HepG2 (cell line): ENCODE measurements around the gene CCNDBP1. TPM values are rescaled to one million over a fixed set of nuclear protein-coding genes. Genes with fewer than 3 reads are reported as not detected.

Experiments
- ATAC-seq: fragments of 200-7000 bp; cut with Tn5 transposase; 3 replicates; pipeline ENCODE4 v1.9.1; 2020; ENCODE audit warnings: mild to moderate bottlenecking, moderate library complexity
- BruUV-seq: library from RNA; stranded (reverse); fragments of 400-500 nt; replicated peaks from 2 replicates; lab custom pipeline; 2021; lab: Mats Ljungman, UMichigan
- CTCF ChIA-PET: fragments of 300-600 bp; formaldehyde crosslinking; extraction: SDS; loops from one replicate; lab custom pipeline; 2021; ENCODE audit warnings: low total read pairs, inconsistent platforms, low intra/inter-chr PET ratio; lab: Yijun Ruan, JAX
- POLR2A ChIA-PET: fragments of 350-600 bp; sonication (Branson Sonifier 250); formaldehyde crosslinking; loops from one replicate; lab custom pipeline; 2020; ENCODE audit warnings: antibody characterized with exemption, inconsistent platforms; lab: Yijun Ruan, JAX
- DNase-seq: peaks from one replicate; pipeline ENCODE4 v3.0.0-alpha.2; 2015; ENCODE audit warnings: low spot score
- FAIRE-seq: peaks from 3 replicates; lab custom pipeline; 2011; peaks lifted over from hg19 to GRCh38; lab: Jason Lieb, UNC
- H2AFZ ChIP-seq: one replicate; pipeline ENCODE4 v1.6.1; 2011; ENCODE audit warnings: low read length, inconsistent platforms
- H3K27ac ChIP-seq: fragments of 300-600 bp; 3 replicates; pipeline ENCODE4 v1.8.0; 2011; ENCODE audit warnings: mixed run types, mild to moderate bottlenecking, mixed read lengths, low read length, inconsistent platforms; ENCODE audit not compliant: insufficient read depth; ENCODE audit errors: extremely low read length
- H3K27me3 ChIP-seq, 2 experiments: fragments of 200-600 bp in 1 of 2; 2 replicates in 1 of 2; 3 replicates in 1 of 2; pipeline versions ENCODE4 v1.6.0 to v1.8.0; 2011; ENCODE audit warnings: low read length in 2 of 2, mild to moderate bottlenecking in 2 of 2, moderate library complexity in 2 of 2, inconsistent platforms in 1 of 2; ENCODE audit not compliant: insufficient read depth in 2 of 2, control insufficient read depth in 1 of 2
- H3K36me3 ChIP-seq, 2 experiments: fragments of 200-600 bp in 1 of 2; replicated peaks in 1 of 2; 2 replicates in 1 of 2; 3 replicates in 1 of 2; pipeline versions ENCODE4 v1.5.1 to v1.8.0; 2011; ENCODE audit warnings: low read length in 2 of 2, inconsistent platforms in 1 of 2; ENCODE audit not compliant: insufficient read depth in 2 of 2, control insufficient read depth in 1 of 2
- H3K4me1 ChIP-seq: 2 replicates; pipeline ENCODE4 v1.5.1; 2012; ENCODE audit warnings: low read length, inconsistent platforms; ENCODE audit not compliant: insufficient read depth
- H3K4me2 ChIP-seq: 2 replicates; pipeline ENCODE4 v1.6.0; 2011; ENCODE audit warnings: low read depth, low read length, inconsistent platforms
- H3K4me3 ChIP-seq, 3 experiments: fragments of 200-600 bp in 1 of 3; sonication (generic), shearing (Covaris generic) in 1 of 3; replicated peaks in 1 of 3; 2 replicates each; pipeline ENCODE4 v1.5.1; 2011 to 2016; ENCODE audit warnings: low read length in 3 of 3, inconsistent platforms in 2 of 3, low read depth in 2 of 3, mild to moderate bottlenecking in 2 of 3, control low read depth in 1 of 3, mixed read lengths in 1 of 3; ENCODE audit not compliant: insufficient read depth in 1 of 3
- H3K79me2 ChIP-seq: one replicate; pipeline ENCODE4 v1.6.1; 2011; ENCODE audit warnings: low read length, inconsistent platforms; ENCODE audit not compliant: insufficient read depth
- H3K9ac ChIP-seq: 2 replicates; pipeline ENCODE4 v1.6.0; 2011; ENCODE audit warnings: mild to moderate bottlenecking, low read depth, low read length, inconsistent platforms; ENCODE audit not compliant: insufficient read depth
- H3K9me3 ChIP-seq: 2 replicates; pipeline ENCODE4 v1.5.1; 2012; ENCODE audit warnings: mild to moderate bottlenecking, low read length
- H4K20me1 ChIP-seq: 2 replicates; pipeline ENCODE4 v1.6.0; 2011; ENCODE audit warnings: inconsistent platforms, mild to moderate bottlenecking, low read length, moderate library complexity; ENCODE audit not compliant: insufficient read depth
- ATF7 ChIP-seq, 2 experiments: fragments of 450-650 bp in 1 of 2; sonication (generic) in 1 of 2; formaldehyde crosslinking in 1 of 2; IDR thresholded peaks; 2 replicates each; pipeline versions ENCODE4 v1.4.0 to v1.6.1; 2016 to 2020; ENCODE audit warnings: antibody characterized with exemption in 1 of 2, mild to moderate bottlenecking in 1 of 2, missing genetic modification reagents in 1 of 2
- CHD2 ChIP-seq: IDR thresholded peaks from 2 replicates; pipeline ENCODE4 v1.6.1; 2011; ENCODE audit warnings: low read depth, low read length, improper control_type of control experiment
- CTCF ChIP-seq: sonication (generic); formaldehyde crosslinking; IDR thresholded peaks from 2 replicates; pipeline ENCODE4 v1.5.0; 2020; ENCODE audit warnings: mild to moderate bottlenecking, missing genetic modification reagents, moderate library complexity
- GABPB1 ChIP-seq: IDR thresholded peaks from 2 replicates; pipeline ENCODE4 v1.6.1; 2016; ENCODE audit warnings: mild to moderate bottlenecking, missing genetic modification reagents, moderate library complexity, missing compliant biosample characterization
- IRF2 ChIP-seq: IDR thresholded peaks from 2 replicates; pipeline ENCODE4 v1.6.1; 2018; ENCODE audit warnings: missing genetic modification reagents, missing compliant biosample characterization
- KLF6 ChIP-seq: IDR thresholded peaks from 2 replicates; pipeline ENCODE4 v1.8.0; 2016; ENCODE audit warnings: missing biosample characterization, missing genetic modification reagents
- POLR2AphosphoS5 ChIP-seq: IDR thresholded peaks from 2 replicates; pipeline ENCODE4 v1.6.1; 2012; ENCODE audit warnings: low read depth, low read length
- RARG ChIP-seq: sonication (generic); formaldehyde crosslinking; IDR thresholded peaks from 2 replicates; pipeline ENCODE4 v1.4.0; 2020; ENCODE audit warnings: low read depth, mild to moderate bottlenecking, missing genetic modification reagents
- RBAK ChIP-seq: sonication (generic); formaldehyde crosslinking; IDR thresholded peaks from 2 replicates; pipeline ENCODE4 v1.5.1; 2020; ENCODE audit warnings: mild to moderate bottlenecking, missing genetic modification reagents
- TAF15 ChIP-seq: fragments of 200-400 bp; formaldehyde crosslinking; IDR thresholded peaks from one replicate; pipeline ENCODE4 v1.6.1; 2018; ENCODE audit warnings: mild to moderate bottlenecking, low read depth, low read length; ENCODE audit not compliant: poor library complexity, severe bottlenecking
- ZBTB14 ChIP-seq: sonication (generic); formaldehyde crosslinking; IDR thresholded peaks from 2 replicates; pipeline ENCODE4 v1.4.0; 2020; ENCODE audit warnings: missing genetic modification reagents
- ZNF562 ChIP-seq: sonication (generic); formaldehyde crosslinking; IDR thresholded peaks from 2 replicates; pipeline ENCODE4 v1.8.0; 2022; ENCODE audit warnings: missing genetic modification reagents, borderline replicate concordance
- ZNF572 ChIP-seq: sonication (generic); formaldehyde crosslinking; IDR thresholded peaks from 2 replicates; pipeline ENCODE4 v1.5.1; 2020; ENCODE audit warnings: mild to moderate bottlenecking, missing genetic modification reagents
- ZNF788 ChIP-seq: sonication (generic); formaldehyde crosslinking; IDR thresholded peaks from 2 replicates; pipeline ENCODE4 v1.5.0; 2020; ENCODE audit warnings: mild to moderate bottlenecking, missing genetic modification reagents, borderline replicate concordance
- ZNF839 ChIP-seq: sonication (generic); formaldehyde crosslinking; IDR thresholded peaks from 2 replicates; pipeline ENCODE4 v1.4.0; 2020; ENCODE audit warnings: missing genetic modification reagents, mild to moderate bottlenecking, borderline replicate concordance
- WGBS: methylation state at CpG from one replicate; pipeline ENCODE4 v1.1.6; 2017; ENCODE audit warnings: low lambda C conversion rate; 5-methylcytosine and 5-hydroxymethylcytosine counted together
- in situ Hi-C: cut with HindIII; loops from 2 replicates; pipeline ENCODE4 v1.10.0; 2017; ENCODE audit warnings: low pct_unique_long_range_greater_than_20kb; ENCODE audit not compliant: extremely low pct_ligation_motif_present
- intact Hi-C: fragments of 100-400 bp; cut with micrococcal nuclease; formaldehyde crosslinking; loops from one replicate; pipeline ENCODE4 v1.10.0; 2022; ENCODE audit not compliant: unreplicated experiment
- polyA plus RNA-seq, 8 experiments: library from polyadenylated mRNA; depleted of rRNA in 3 of 8; stranded (reverse) in 7 of 8; unstranded in 1 of 8; fragments of >200 nt; fragmentation: Illumina TruSeq in 4 of 8; extraction: Trizol in 4 of 8; gene quantifications; 2 replicates each; pipeline versions ENCODE4 v1.2.1 to v1.2.3, GENCODE V29; 2011 to 2016; ENCODE audit warnings: low read depth in 4 of 8, missing spikeins in 1 of 8, mixed read lengths in 1 of 8; ENCODE audit not compliant: insufficient read depth in 1 of 8
- total RNA-seq, 5 experiments: library from RNA; depleted of rRNA; stranded (reverse); fragments of >200 nt; fragmentation: Illumina TruSeq; extraction: Trizol; gene quantifications; 2 replicates each; pipeline ENCODE4 v1.2.3, GENCODE V29; 2016; ENCODE audit warnings: low read depth in 1 of 5

CCNDBP1 gene
- total and polyA plus RNA-seq, 2 of the 13 experiments (the other 11 are each of a cell fraction or from before 2014, with no cell fraction given) = 24.8 to 42.3 TPM

DNA sequence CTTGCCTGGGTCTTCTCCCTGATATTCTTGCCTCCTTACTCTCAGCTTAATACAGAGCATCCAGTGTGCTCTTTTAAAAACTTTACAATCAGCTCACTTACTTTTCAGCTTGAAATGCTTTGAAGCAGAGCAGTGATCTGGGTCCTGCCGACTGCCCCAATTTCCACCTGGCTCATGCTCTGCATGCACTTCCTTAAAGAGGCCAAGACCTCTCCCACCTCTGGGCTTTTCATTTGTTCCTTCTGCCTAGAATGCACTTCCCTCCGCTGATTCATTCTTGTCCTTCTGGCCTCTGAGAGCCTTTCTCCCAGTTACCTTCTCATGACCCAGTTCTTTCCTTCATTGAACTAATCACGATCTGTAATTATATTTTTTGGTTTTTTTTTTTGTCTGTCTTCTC, 1.9 kb upstream of the CCNDBP1 start (continued):
- no peak for TF ChIP-seq ZBTB14 (CRISPR knock-in tag)

DNA sequence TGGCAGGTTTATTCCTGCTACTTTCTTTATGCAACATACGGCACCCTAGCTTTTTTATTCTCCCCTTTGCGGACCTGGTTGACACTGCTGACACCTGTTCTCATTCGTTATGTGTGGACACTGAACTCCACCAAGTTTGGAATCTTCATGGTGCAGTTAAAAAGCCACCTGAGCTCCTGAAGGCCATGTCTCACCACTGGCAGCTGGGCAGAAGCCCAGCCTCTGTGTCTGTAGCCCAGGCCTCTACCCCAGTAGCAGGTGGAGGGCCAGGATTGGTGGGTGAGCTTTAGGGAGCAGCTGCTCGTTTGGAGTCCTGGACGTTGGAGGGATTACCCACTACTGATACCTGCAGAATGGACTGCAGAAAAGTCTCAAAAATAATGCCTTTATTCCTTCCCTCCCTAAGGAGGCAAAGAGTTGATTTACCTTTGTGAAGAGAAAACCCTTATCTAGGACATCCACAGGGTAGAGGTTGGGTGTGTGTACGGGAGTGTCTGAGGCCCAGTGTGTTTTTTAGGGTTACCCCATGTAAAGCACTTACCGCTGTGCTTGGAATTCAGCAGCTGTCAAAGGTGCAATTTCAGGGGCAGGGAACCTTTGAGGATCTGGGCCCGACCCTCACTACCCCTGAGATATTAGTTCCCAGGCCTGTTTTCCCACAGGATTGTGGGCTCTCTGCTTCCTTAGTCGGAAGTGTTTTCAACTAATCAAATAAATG, 637 bp upstream of the CCNDBP1 start:
- FAIRE-seq (no peak), ATAC-seq (no peak; the same call in 2 of the 3 replicates)
- Histone ChIP-seq H3K36me3 (peaks cover 3 to 19% of the 10 kb centered on the region in 2 experiments; a peak in 2 of 5 replicates), H3K79me2 (no peaks in the 10 kb centered on the region), H3K27ac (no peak overlapping the region), H2AFZ (no peak overlapping the region)
- POLR2A ChIA-PET = interaction anchor here (1.0 kb wide), 1 partner anchor 9 kb away, joined by 4 read pairs; no protein-coding TSS in a partner anchor
- in situ Hi-C loops = no loop called here
- BruUV-seq = no TSS peak
- CTCF ChIA-PET = interaction anchor here (1.1 kb wide), 1 partner anchor 101 kb away, joined by 3 read pairs; no protein-coding TSS in a partner anchor
- 84% methylated on average over 9 of the region's 9 CpGs for WGBS
- TF ChIP-seq IRF2 (no peak), ATF7 (IDR thresholded peaks at IDR 0.05) (no peak), ATF7 (CRISPR knock-in tag; IDR thresholded peaks at IDR 0.05) (no peak), CTCF (CRISPR knock-in tag) (no peak), ZNF788 (no peak), KLF6 (CRISPR knock-in tag) (no peak), ZNF839 (CRISPR knock-in tag) (no peak), CHD2 (no peak), RBAK (no peak), RARG (no peak), ZNF572 (no peak), GABPB1 (CRISPR knock-in tag) (no peak), TAF15 (no peak), POLR2AphosphoS5 (no peak), ZNF562 (CRISPR knock-in tag) (no peak)
- TF ChIP-seq, all 625 proteins: peak for 0
- peaks cover 10% of the 10 kb centered on the region for H3K4me1 ChIP-seq
- H3K27me3 ChIP-seq = no peaks in the 10 kb centered on the region
- intact Hi-C loops = loop anchor here (5.0 kb wide), 1 partner anchor 77 kb away; the partner anchor contains the start of gene UBR1
- no peaks in the 10 kb centered on the region for H3K9me3 ChIP-seq
- H3K4me2 ChIP-seq = peak overlapping the region; percentile 89; the same call in 1 of the 2 replicates
- H4K20me1 ChIP-seq = no peaks in the 10 kb centered on the region
- DNase-seq = no peak
- no peak overlapping the region for H3K9ac ChIP-seq
- peak overlapping the region in 1 of 3 experiments; percentile 86; a peak in 1 of 6 replicates for H3K4me3 ChIP-seq
